ENCODE measurements around the gene NEK10. TPM values are rescaled to one million over a fixed set of nuclear protein-coding genes. Genes with fewer than 3 reads are reported as not detected.

The NEK10 gene
- total RNA-seq, 1 experiment from 2014 or later = 1.2 TPM

DNA sequence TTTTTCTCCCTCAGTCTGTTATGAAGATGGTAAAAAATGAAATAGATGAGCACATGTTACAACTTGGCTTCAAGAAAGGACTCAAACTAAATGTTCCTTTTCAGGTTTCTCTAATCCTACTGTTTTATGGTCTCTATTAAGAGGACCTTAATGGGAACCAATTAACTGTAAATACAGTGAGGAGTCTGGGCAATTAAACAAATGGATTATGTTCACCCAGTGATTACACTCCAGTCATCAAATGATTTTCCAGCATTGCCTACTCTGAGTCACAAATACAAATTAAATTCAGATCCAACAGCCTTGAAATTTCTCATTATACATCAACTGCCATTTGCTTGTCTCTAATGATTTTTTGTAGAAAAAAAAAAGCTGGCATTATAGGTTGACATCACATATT, 129.2 kb downstream of the NEK10 start:
- ChIA-PET RAD21 (ENCODE audit: low non-redundant PET in 1 of 2, low total read pairs in 2 of 2, uncharacterized antibody in 2 of 2, unreplicated experiment in 2 of 2) (no interaction called here), POLR2A (no interaction called here), CTCF (no interaction called here)
- Histone ChIP-seq H3K27ac (ENCODE audit: low read depth, low read length) (no peak overlapping the region), H3K9me3 (ENCODE audit: control insufficient read depth in 1 of 2, insufficient read depth in 1 of 2, low read depth in 1 of 2, low read length in 2 of 2) (no peaks in the 10 kb centered on the region; a peak in 1 of 4 replicates), H3K27me3 (ENCODE audit: insufficient read depth, low read length) (no peaks in the 10 kb centered on the region), H3K9me2 (ENCODE audit: insufficient read depth) (no peaks in the 10 kb centered on the region), H3K9ac (ENCODE audit: low read length) (no peak overlapping the region), H3K79me2 (ENCODE audit: insufficient read depth, low read length) (no peaks in the 10 kb centered on the region), H3K36me3 (ENCODE audit: control insufficient read depth in 1 of 2, insufficient read depth in 2 of 2, low read length in 2 of 2) (no peaks in the 10 kb centered on the region), H4K20me1 (ENCODE audit: insufficient read depth) (no peaks in the 10 kb centered on the region), H3K4me2 (ENCODE audit: low read length) (no peak overlapping the region), H2AFZ (ENCODE audit: low read depth, low read length, poor library complexity, severe bottlenecking) (no peak overlapping the region), H3K4me3 (replicated peaks in 1 of 2; ENCODE audit: low read depth in 1 of 2, low read length in 2 of 2) (no peak overlapping the region), H3K4me1 (ENCODE audit: control insufficient read depth in 1 of 2, insufficient read depth in 2 of 2, low read length in 2 of 2) (no peaks in the 10 kb centered on the region)
- DNase-seq (ENCODE audit: low read depth, low spot score) = no peak
- intact Hi-C loops (cut with micrococcal nuclease) = no loop called here
- TF ChIP-seq EZH2 (IDR thresholded peaks at IDR 0.05) = no peak
- TF ChIP-seq SP1 (IDR thresholded peaks at IDR 0.05; ENCODE audit: low read depth) = no peak
- TF ChIP-seq, protein P1, sequence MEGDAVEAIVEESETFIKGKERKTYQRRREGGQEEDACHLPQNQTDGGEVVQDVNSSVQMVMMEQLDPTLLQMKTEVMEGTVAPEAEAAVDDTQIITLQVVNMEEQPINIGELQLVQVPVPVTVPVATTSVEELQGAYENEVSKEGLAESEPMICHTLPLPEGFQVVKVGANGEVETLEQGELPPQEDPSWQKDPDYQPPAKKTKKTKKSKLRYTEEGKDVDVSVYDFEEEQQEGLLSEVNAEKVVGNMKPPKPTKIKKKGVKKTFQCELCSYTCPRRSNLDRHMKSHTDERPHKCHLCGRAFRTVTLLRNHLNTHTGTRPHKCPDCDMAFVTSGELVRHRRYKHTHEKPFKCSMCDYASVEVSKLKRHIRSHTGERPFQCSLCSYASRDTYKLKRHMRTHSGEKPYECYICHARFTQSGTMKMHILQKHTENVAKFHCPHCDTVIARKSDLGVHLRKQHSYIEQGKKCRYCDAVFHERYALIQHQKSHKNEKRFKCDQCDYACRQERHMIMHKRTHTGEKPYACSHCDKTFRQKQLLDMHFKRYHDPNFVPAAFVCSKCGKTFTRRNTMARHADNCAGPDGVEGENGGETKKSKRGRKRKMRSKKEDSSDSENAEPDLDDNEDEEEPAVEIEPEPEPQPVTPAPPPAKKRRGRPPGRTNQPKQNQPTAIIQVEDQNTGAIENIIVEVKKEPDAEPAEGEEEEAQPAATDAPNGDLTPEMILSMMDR (IDR thresholded peaks at IDR 0.05 in 2 of 3, conservative IDR thresholded peaks at IDR 0.05 in 1 of 3; ENCODE audit: borderline replicate concordance in 1 of 3, insufficient read depth in 1 of 3, low read depth in 2 of 3, low read length in 2 of 3) = no peak
- TF ChIP-seq, protein P2, sequence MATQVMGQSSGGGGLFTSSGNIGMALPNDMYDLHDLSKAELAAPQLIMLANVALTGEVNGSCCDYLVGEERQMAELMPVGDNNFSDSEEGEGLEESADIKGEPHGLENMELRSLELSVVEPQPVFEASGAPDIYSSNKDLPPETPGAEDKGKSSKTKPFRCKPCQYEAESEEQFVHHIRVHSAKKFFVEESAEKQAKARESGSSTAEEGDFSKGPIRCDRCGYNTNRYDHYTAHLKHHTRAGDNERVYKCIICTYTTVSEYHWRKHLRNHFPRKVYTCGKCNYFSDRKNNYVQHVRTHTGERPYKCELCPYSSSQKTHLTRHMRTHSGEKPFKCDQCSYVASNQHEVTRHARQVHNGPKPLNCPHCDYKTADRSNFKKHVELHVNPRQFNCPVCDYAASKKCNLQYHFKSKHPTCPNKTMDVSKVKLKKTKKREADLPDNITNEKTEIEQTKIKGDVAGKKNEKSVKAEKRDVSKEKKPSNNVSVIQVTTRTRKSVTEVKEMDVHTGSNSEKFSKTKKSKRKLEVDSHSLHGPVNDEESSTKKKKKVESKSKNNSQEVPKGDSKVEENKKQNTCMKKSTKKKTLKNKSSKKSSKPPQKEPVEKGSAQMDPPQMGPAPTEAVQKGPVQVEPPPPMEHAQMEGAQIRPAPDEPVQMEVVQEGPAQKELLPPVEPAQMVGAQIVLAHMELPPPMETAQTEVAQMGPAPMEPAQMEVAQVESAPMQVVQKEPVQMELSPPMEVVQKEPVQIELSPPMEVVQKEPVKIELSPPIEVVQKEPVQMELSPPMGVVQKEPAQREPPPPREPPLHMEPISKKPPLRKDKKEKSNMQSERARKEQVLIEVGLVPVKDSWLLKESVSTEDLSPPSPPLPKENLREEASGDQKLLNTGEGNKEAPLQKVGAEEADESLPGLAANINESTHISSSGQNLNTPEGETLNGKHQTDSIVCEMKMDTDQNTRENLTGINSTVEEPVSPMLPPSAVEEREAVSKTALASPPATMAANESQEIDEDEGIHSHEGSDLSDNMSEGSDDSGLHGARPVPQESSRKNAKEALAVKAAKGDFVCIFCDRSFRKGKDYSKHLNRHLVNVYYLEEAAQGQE (IDR thresholded peaks at IDR 0.05; ENCODE audit: low read depth) = no peak
- no peak for TF ChIP-seq FOSL1 (IDR thresholded peaks at IDR 0.05; ENCODE audit: low read depth)
- no peak for TF ChIP-seq SRF (IDR thresholded peaks at IDR 0.05; ENCODE audit: low read depth)
- TF ChIP-seq POLR2AphosphoS5 (IDR thresholded peaks at IDR 0.05; ENCODE audit: low read depth, low read length) = no peak
- no peak for TF ChIP-seq ZFX (IDR thresholded peaks at IDR 0.05)
- TF ChIP-seq JUND (IDR thresholded peaks at IDR 0.05) = no peak
- no peak for TF ChIP-seq CEBPB (IDR thresholded peaks at IDR 0.05; ENCODE audit: low read depth)
- TF ChIP-seq, protein P3, sequence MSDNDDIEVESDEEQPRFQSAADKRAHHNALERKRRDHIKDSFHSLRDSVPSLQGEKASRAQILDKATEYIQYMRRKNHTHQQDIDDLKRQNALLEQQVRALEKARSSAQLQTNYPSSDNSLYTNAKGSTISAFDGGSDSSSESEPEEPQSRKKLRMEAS (IDR thresholded peaks at IDR 0.05) = no peak
- TF ChIP-seq RAD21 (IDR thresholded peaks at IDR 0.05; ENCODE audit: low read depth) = no peak
- TF ChIP-seq ELF1 (IDR thresholded peaks at IDR 0.05; ENCODE audit: borderline replicate concordance, low read depth) = no peak
- no peak for TF ChIP-seq EGR1 (IDR thresholded peaks at IDR 0.05; ENCODE audit: low read depth)
- no TSS peak for BruUV-seq (replicated peaks)
- ATAC-seq = no peak
